ENCODE data around the gene FAM149A.

FAM149A gene

GRCh38 chr4:186151499-186151898 is 47.0 kb downstream of the FAM149A start:
- DNase-seq (ENCODE audit: low read depth in 2 of 2, low spot score in 1 of 2), result no peak

GRCh38 chr4:186158021-186158813 is 53.7 kb downstream of the FAM149A start:
- DNase-seq (ENCODE audit: low read depth in 2 of 2, low spot score in 1 of 2), result no peak

GRCh38 chr4:186158966-186159365 is 54.5 kb downstream of the FAM149A start:
- no peak for DNase-seq (ENCODE audit: low read depth in 2 of 2, low spot score in 1 of 2)

GRCh38 chr4:186159613-186160012 is 55.1 kb downstream of the FAM149A start:
- DNase-seq (ENCODE audit: low read depth in 2 of 2, low spot score in 1 of 2), result no peak

- DNase-seq (ENCODE audit: low read depth in 2 of 2, low spot score in 1 of 2), result no peak
These were observed 56.6 kb downstream of the FAM149A start for GRCh38 chr4:186161138-186161537.

GRCh38 chr4:186166852-186167512 is 62.5 kb downstream of the FAM149A start:
- DNase-seq (ENCODE audit: low read depth in 2 of 2, low spot score in 1 of 2), result no peak

- no peak for DNase-seq (ENCODE audit: low read depth in 2 of 2, low spot score in 1 of 2)
These were observed 63.1 kb downstream of the FAM149A start for GRCh38 chr4:186167605-186168004.

GRCh38 chr4:186168750-186169149 is 64.2 kb downstream of the FAM149A start:
- DNase-seq (ENCODE audit: low read depth in 2 of 2, low spot score in 1 of 2), result no peak

GRCh38 chr4:186169333-186169944 is 64.9 kb downstream of the FAM149A start:
- no peak for DNase-seq (ENCODE audit: low read depth in 2 of 2, low spot score in 1 of 2)

GRCh38 chr4:186169945-186170802 is 65.7 kb downstream of the FAM149A start:
- DNase-seq (ENCODE audit: low read depth in 2 of 2, low spot score in 1 of 2), result no peak

GRCh38 chr4:186170966-186171365 is 66.5 kb downstream of the FAM149A start:
- DNase-seq (ENCODE audit: low read depth in 2 of 2, low spot score in 1 of 2), result no peak

GRCh38 chr4:186172546-186172945 is 68.0 kb downstream of the FAM149A start:
- DNase-seq (ENCODE audit: low read depth in 2 of 2, low spot score in 1 of 2), result no peak

- DNase-seq (ENCODE audit: low read depth in 2 of 2, low spot score in 1 of 2), result no peak
These were observed 83.6 kb downstream of the FAM149A start for GRCh38 chr4:186188107-186188506.

GRCh38 chr4:186189656-186190055 is 85.2 kb downstream of the FAM149A start:
- DNase-seq (ENCODE audit: low read depth in 2 of 2, low spot score in 1 of 2), result no peak

GRCh38 chr4:186190581-186191199 is 86.2 kb downstream of the FAM149A start:
- peak in 1 of 2 donors; percentile 15 for DNase-seq (ENCODE audit: low read depth in 2 of 2, low spot score in 1 of 2)

GRCh38 chr4:186191200-186192065 is 86.9 kb downstream of the FAM149A start, which contains the start of gene CYP4V2:
Gene CYP4V2 (plus strand): TSS chr4:186191567. CDS start chr4:186191824, 257 bp downstream.
- DNase-seq (ENCODE audit: low read depth in 2 of 2, low spot score in 1 of 2), result peak; percentile 68 to 71

- DNase-seq (ENCODE audit: low read depth in 2 of 2, low spot score in 1 of 2), result no peak
These were observed 87.6 kb downstream of the FAM149A start for GRCh38 chr4:186192066-186192612.

- DNase-seq (ENCODE audit: low read depth in 2 of 2, low spot score in 1 of 2), result no peak
These were observed 89.3 kb downstream of the FAM149A start for GRCh38 chr4:186193851-186194250.

GRCh38 chr4:186196063-186196462 is 91.6 kb downstream of the FAM149A start:
- no peak for DNase-seq (ENCODE audit: low read depth in 2 of 2, low spot score in 1 of 2)

All from stimulated activated CD8-positive, alpha-beta memory T cell treated with anti-CD3 and anti-CD28 coated beads, Interleukin-4, amount 100 ng/mL, for 4 hours (primary cell).